Transverse colon (tissue), 4 donors: ENCODE data around the gene SPINK6.

Experiments used
- EP300 ChIP-seq: sonication (generic); formaldehyde crosslinking; IDR thresholded peaks from one replicate; pipeline ENCODE4 v1.6.1; 2017; ENCODE audit warnings: antibody characterized with exemption, low read depth
- POLR2AphosphoS5 ChIP-seq, 3 donors: sonication (generic); formaldehyde crosslinking; IDR thresholded peaks; one replicate each; pipeline ENCODE4 v1.6.1; 2016; ENCODE audit warnings: antibody characterized with exemption in 3 of 3
- TF ChIP-seq, protein P1 (sequence below), 5 experiments: fragments of 200-600 bp in 3 of 5; fragments of 450-650 bp in 2 of 5; sonication (generic) in 3 of 5; IDR thresholded peaks; 1 replicate in 2 of 5; 2 replicates in 3 of 5; pipeline ENCODE4 v1.5.1; 2016 to 2017; ENCODE audit warnings: antibody characterized with exemption in 5 of 5, inconsistent platforms in 3 of 5, mild to moderate bottlenecking in 2 of 5, moderate library complexity in 1 of 5

GRCh38 chr5:148166550-148167283 is 36.1 kb upstream of the SPINK6 start:
- TF ChIP-seq EP300 (no peak), POLR2AphosphoS5 (IDR thresholded peaks at IDR 0.05) (no peak)
- TF ChIP-seq, protein P1, sequence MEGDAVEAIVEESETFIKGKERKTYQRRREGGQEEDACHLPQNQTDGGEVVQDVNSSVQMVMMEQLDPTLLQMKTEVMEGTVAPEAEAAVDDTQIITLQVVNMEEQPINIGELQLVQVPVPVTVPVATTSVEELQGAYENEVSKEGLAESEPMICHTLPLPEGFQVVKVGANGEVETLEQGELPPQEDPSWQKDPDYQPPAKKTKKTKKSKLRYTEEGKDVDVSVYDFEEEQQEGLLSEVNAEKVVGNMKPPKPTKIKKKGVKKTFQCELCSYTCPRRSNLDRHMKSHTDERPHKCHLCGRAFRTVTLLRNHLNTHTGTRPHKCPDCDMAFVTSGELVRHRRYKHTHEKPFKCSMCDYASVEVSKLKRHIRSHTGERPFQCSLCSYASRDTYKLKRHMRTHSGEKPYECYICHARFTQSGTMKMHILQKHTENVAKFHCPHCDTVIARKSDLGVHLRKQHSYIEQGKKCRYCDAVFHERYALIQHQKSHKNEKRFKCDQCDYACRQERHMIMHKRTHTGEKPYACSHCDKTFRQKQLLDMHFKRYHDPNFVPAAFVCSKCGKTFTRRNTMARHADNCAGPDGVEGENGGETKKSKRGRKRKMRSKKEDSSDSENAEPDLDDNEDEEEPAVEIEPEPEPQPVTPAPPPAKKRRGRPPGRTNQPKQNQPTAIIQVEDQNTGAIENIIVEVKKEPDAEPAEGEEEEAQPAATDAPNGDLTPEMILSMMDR (IDR thresholded peaks at IDR 0.05) = no peak
